Activated CD8-positive, alpha-beta memory T cell treated with anti-CD3 and anti-CD28 coated beads, Interleukin-2, amount 50 U/mL, for 24 hours (primary cell): ENCODE measurements around the gene UGGT2.
A peak's percentile ranks its signal among the peaks of the same experiment; 100 is the strongest.
"Not testable (repeated sequence)": the region's sequence is repeated elsewhere in the genome, so short reads cannot be mapped to it uniquely, and the experiment has no call there.

Experiments
- DNase-seq: peaks from one replicate; pipeline ENCODE4 v3.0.0-alpha.2; 2020; ENCODE audit errors: extremely low read depth

The UGGT2 gene

DNA sequence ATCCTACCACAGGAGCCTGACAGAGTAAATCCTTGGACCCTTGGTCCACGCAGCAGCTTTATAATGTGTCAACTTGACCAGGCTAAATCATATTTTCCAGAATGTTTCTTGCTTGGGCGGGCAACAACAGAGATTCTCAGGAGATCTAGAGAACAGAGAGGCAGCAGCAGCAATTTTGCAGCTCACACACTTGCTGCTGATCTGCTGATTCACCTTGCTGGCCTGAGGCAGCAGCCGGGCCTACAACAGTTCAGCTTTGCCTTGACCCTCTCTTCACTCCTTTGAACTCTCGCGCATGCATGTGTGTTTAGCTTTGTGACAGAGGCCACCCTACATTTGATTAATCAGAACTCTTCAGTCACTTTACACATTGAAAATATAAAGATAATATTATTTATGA, 159.3 kb downstream of the UGGT2 start:
- no peak for DNase-seq

DNA sequence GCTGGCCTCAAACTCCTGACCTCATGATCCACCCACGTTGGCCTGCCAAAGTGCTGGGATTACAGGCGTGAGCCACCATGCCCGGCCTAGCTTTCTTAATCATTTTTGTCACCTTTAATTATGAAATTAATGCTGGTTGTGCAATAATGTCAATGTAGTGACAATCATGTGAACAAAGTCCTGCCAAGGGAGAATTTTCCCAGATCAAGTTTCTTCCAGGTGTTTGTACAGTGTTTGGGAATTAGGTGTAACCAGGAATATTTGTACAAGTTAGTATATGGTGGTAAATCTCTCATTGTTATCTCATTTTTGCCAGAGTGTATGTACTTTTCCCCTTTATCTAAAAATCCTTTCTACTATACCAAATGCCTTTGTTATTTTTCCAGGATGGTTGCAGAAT, 171.1 kb downstream of the UGGT2 start:
- DNase-seq = no peak

DNA sequence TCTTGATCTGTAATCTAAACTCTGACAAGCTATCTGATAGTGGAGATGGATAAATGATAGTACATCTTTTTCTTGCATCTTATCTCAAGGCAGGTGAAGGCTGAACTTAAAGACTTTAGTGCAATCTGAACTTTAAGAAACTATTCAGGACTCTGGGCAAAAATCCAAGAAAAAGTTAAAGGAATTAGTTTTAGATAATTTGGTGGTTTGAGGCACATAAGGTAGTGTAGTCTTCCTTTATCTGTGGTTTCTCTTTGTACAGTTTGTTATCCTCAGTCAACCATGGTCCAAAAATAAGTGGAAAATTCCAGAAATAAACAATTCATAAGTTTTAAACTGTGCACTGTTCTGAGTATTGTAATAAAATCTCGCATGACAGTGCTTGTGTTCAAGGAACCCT, 172.9 kb downstream of the UGGT2 start:
- no peak for DNase-seq

DNA sequence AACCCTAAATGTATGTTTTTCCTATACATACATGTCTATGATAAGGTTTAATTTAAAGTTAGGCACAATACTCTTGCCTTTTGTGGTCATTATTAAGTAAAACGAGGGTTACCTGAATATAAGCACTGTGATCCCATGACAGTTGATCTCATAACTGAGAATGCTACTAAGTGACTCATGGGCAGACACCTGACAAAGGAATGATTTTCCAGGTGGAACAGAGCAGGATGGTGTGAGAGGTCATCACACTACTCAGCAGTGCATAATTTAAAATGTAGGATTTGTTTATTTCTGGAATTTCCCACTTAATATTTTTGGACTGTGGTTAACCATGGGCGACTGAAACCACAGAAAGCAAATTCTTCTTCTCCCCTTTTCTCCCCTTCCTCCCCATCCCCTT, 178.9 kb downstream of the UGGT2 start:
- no peak for DNase-seq

DNA sequence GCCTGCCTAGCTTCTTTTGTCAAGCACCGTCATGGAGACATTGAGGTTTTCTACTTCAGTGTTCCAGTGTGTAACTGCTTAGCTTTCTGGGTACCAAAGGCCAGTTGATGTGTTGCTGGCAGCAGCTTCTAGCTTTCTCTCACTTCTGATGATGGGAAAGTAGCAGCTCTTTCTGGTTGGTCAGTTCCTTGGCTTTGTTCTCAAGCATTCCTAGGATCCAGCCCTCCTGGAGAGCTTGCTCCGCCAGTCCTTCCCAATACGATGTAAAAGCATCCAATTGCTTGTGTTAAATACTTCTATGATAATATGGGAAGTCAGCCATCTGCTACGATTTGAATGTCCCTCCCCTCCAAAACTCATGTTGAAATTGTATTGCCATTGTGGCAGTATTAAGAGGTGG, 182.8 kb downstream of the UGGT2 start:
- no peak for DNase-seq

DNA sequence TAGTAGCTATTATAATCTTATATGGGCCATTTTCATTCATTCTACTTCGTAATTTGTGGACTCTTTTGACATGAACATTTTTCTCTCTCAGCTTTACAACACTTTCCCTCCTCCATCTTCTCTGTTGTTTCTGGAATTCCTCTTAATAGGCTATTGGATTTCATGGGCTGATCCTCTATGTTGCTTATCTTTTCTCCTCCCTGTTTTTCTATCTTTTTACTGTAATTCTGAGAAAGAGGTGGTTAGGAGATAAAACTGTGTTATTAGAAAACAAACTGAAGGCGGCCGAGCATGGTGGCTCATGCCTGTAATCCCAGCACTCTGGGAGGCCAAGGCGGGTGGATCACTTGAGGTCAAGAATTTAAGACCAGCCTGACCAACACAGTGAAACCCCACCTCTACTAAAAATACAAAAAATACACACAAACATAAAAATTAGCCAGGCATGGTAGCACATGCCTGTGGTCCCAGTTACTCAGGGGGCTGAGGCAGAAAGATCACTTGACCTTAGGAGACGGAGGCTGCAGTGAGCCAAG, 188.1 kb downstream of the UGGT2 start:
- no peak for DNase-seq

DNA sequence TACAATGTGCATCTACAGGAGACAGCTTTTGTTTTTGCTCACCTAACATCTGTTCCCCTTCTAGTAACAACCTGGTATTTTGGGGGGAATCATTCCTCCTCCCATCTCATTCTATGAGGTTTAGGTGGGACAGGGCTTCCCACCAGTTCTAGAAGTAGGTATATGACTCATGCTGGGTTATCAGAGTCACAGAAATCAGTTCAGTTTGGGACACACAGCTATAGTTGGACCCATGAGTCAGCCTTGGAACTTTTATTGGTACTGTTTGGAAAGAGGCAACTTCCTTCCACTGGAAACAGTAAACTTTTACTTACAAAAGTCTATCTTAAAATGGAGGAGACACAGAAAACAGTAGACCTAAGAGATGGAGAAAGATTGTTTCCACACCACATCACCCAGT, 190.8 kb downstream of the UGGT2 start:
- no peak for DNase-seq

DNA sequence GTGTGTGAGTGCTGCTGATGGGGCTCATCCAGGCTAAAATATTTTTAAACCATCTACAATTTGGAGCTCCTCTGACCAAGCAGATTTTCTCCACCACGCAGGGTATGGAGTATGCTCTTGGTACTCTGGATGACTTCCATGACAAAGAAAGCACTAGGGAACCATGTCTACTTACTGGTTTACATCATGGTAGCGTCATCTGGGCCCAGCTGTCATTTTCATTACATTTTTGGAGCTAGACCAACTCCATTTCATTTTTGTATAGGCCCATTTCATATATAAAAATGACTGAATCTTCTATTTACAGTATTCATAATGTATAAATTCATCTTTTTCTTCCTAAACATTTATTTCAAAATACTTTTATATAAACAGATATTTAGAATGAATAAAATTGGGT, 191.9 kb downstream of the UGGT2 start:
- DNase-seq = no peak

DNA sequence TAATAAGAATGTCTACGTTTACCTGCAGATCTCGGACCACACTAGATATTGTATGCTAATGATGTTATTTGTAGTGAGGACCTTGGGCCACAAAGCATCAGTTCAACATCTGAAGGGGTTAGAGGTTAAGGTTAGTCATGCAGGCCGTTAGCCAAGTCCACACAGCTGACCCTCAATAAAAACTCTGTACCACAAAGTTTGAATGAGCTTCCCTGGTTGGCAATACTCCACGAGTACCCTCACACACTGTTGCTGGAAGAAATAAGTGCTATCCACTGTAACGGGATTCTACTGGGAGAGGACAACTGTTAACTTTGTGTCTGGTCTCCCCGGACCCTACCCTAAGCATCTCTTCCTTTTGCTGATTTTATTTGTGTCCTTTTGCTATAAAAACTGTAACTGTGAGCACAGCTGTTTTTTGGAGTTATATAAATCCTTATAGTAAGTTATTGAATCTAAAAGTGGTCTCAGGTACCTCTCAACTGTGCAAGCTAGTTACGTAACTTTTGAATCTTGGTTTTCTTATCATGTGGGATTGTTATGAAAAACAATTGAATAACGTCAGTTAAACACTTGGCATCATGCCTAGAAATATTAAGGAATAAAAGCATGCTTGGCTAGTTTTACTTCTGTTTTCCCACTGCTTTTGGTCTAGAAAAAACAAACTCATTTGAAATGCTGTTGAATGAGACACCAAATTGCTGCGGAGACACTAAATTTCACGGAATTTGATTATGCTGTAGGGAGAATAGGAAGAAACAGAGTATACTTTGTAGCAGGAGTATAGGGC, 194.7 kb downstream of the UGGT2 start:
- no peak for DNase-seq

DNA sequence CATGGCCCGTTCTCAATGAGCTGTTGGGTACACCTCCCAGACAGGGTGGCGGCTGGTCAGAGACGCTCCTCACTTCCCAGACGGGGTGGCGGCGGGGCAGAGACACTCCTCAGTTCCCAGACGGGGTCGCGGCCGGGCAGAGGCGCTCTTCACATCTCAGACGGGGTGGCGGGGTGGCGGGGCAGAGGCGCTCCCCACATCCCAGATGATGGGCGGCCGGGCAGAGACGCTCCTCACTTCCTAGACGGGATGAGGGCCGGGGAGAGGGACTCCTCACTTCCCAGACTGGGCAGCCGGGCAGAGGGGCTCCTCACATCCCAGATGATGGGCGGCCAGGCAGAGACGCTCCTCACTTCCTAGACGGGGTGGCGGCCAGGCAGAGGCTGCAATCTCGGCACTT, 207.5 kb downstream of the UGGT2 start:
- DNase-seq = not testable (repeated sequence)

DNA sequence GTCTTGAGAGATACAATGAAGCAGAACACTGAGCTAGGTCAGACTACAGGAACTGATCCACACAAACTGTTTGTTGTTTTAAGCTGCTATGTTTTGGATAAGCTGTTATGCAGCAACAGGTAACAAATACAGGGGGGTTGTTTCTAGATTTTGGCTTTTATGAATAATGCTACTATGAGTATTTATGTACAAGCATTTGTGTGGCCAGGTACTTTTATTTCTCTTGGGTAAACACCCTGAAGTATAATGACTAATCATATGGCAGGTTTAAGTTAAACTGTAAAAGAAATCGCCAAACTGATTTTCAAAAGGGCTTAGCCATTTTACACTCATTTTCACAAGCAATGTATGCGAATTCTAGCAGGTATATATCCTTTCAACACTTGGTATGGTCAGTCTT, 210.3 kb downstream of the UGGT2 start:
- DNase-seq = no peak

DNA sequence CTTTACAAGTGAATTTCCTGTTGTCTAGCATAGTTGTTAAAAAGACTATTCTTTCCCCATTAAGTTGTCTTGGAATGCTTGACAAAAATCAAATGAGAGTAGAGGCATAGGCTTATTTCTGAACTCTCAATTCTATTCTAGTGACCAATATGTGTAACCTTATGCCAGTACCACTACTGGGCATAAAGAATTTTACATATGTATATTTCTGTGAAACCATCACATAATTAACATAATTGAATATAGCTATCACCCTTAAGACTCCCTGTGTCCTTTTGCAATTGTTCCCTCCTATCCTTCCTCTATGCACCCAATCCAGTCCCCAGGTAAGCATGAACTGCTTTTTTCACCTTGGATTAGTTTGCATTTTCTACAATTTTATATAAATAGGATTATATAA, 211.3 kb downstream of the UGGT2 start:
- DNase-seq = no peak

DNA sequence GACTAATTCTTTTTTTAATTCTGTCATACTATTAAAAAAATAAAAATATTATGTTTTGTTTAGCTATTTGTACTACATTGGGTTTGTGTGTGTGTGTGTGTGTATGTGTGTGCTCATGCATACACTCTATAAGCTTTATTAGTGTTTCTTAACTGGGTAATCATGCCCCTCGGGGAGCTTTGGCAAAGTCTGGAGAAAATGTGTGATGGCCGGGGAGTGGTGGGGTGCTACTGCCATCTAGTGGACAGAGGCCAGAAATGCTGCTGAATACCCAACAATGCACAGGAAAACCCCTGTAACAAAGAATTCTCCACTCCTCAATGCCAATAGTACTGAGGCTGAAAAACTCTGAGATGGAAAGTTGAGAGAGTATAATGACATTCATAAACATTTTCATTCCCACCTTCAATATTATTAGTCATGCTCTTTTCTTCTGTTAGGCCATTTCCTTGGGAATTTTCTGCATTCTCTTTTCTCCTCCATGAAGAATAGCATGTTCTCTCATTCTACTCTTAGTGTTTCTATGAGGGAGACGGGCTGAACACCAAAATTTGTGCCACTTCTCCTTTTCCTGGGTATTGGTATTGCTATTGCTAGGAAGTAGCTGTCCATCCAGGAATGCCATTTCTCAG, 219.0 kb downstream of the UGGT2 start:
- peak; percentile 15 for DNase-seq

DNA sequence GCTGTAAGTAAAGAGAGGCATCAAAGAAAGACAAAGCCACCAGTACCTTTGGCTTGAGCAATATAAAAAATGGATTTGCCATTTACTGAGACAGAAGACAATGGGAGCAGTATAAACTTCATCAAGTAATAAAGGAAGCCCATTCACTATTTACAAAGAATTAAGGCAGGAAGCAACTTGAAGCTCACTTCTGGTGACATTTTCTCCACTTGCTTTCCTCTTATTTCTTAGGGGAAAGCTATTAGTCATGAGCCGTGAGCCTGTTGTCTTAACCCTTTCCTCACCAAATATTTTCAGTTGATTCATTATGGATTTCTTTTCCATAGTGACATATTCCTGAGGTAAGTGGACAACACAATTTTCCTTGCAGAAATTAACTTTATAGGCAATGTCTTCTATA, 219.5 kb downstream of the UGGT2 start:
- no peak for DNase-seq

DNA sequence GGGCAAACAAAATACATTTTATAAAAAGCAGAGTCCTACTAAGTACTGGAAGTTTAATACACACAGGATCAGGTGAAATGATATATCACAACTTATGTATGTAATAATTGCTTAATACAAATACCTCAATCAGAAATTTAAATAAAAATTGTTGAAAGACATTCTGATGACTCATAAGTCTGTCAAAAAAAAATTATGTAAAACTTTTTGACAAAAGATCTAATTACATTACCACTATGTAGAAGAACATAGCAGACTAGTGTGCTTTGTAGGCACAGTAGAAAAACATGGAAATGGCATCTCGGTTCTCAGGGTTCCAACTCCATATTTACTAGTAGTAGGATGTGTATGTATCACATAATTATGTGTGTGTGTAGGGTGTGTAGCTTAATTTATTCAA, 220.1 kb downstream of the UGGT2 start:
- DNase-seq = no peak

DNA sequence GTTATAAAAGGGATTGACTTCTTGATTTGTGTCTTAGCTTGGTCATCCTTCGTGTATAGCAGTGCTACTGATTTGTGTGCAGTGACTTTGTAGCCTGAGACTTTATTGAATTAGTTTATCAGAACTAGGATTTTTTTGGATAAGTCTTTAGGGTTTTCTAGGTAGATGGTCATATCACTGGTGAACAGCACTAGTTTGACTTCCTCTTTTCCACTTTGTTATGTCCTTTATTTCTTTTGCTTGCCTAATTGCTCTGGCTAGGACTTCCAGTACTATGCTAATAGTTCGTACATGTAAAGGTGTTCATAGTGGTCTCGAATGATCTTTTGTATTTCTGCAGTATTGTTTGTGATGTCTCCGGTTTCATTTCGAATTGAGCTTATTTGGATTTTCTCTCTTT, 230.9 kb downstream of the UGGT2 start:
- DNase-seq = no peak

DNA sequence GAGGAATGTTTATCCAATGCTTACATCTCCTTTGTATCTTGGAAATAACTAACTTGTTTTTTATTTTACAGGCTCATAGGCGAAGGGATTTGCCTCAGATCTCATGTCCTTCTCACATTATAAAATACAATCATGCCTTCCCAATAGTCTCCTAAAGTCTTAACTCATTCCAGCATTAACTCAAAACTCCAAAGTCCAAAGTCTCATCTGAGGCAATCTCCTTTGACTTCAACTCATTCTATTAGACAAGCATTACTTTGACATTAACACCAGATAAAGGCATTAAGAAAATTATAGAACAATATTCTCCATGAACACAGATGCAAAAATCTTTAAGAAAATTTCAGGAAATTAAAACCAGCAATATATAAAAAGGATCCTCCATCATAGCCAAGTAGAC, 238.7 kb downstream of the UGGT2 start:
- no peak for DNase-seq

DNA sequence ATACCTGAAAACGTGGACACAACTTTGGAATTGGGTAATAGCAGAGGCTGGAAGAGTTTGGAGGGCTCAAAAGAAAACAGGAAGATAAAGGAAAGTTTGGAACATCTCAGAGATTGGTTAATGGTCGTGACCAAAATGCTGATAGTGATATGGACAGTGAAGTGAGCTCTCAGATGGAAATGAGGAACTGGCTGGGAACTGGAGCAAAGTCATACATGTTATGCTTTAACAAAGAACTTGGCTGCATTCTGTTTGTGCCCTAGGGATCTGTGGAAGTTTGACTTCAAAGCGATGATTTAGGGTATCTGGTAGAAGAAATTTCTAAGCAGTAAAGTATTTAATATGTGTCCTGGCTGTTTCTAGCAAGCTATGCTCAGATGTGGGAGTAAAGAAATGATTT, 240.1 kb downstream of the UGGT2 start:
- DNase-seq = no peak

DNA sequence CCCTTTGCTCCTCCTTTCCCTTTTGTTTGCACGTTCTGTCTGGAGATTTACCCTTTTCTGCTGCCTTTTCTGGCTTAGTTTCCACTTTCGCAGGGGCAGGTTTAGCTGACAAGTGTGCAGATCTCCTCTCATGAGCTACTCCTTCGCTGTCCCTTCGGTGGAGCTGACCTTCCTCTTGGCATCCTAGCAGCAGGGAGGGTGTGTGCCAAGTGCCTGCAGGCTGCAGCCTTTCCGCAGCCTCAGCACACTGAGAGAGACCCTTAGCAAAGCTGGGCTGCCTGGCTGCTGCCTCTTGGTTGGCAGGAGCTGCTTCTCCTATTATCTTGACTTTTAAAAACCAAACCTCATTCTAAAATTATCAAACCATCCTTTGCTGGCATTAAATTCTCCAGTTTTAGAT, 243.8 kb downstream of the UGGT2 start:
- no peak for DNase-seq

DNA sequence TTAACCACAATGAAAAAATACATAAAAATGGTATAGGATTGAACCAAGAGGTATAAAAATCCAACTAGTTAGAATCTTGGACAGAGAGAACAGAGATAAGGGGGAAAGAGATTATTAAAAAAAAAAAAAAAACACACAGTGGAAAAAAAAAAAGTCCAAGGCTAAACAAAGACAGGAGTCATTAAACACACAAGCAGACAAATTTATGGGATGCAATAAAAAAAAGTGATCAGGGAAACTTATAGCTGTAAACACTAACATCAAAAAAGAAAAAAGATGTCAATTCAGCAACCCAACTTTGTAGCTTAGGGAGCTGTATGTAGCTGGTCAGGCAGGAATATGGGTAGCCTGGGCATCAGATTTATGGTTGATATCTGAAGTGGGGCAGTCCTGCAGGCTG, 247.3 kb downstream of the UGGT2 start:
- DNase-seq = no peak

DNA sequence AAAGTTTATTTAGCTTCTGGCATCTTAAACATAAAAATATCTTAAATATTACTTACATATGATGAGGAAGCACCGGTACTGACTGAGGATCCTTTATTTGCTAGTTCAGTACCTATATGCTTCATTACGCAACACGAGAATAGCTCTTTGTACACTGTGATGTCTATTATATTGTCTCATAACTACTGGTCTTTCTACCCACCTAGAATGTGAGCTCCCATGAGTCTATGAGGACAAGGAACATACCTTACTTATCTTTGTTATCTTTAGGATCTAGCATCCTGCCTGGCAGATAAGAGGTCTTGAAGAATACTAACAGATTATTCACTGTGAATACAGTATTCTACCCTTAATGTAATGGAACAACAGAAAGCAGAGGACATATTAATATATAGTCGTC, 251.4 kb downstream of the UGGT2 start:
- DNase-seq = no peak

DNA sequence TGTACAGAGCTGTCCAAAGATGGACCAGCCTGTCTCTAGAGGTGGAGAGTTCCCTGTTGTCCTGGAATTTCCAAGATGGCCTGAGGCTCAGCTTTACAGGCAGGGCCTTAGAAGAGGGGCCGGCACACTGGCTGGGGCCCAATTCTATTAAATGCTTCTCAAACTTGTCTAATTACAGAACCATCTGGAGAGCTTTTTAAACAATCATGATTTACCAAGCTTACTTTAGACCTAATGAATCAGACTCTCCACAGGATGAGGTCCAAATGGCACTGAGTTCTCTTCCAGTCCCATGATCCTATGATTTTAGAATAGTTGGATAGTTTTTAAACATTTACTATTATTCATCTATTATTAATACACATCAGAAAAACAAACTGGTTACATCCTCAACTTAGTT, 252.8 kb downstream of the UGGT2 start:
- DNase-seq = no peak

DNA sequence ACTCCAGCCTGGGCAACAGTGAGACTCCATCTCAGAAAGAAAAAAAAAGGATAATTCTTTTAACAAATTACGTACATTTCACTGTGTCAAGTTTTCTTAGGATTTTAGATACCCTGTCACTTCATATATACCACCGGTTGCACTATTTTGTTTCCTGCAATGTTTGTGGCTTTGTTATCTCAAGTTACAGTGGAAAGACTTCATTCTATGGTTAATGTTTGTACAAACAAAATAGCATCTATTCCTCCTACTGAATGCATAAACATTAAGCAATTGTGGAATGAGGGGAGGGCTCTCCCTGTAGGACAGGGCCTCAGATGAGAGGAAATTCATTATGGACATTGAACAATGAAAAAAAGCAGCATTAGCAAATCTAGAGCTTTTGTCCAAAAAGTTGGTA, 256.2 kb downstream of the UGGT2 start:
- no peak for DNase-seq

DNA sequence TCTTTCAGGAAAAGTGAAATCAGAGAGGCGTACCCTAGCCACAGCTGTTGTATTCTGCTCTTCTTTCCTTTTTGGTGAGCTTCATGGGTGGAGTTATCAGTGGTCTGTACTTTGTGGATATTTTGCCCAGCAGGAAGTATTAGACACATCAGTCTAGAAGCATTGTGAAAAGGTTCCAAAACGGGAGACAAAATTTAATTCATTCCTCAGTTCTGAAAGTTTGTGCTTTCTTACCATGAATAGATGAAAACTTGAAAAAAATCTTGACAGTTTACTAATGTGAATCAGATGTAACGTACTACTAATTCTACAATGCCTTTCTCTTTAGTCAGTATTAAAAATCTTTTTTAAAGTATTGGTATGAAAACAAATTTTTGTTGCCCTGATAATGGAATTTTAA, 259.4 kb downstream of the UGGT2 start:
- DNase-seq = no peak
